Fibroblast of skin of right quadriceps (primary cell): ENCODE data around the gene HEXD.
"Not testable (repeated sequence)": the region's sequence is repeated elsewhere in the genome, so short reads cannot be mapped to it uniquely, and the experiment has no call there.

ENCODE experiments used
- DNase-seq: peaks from one replicate; pipeline ENCODE4 v3.0.0-alpha.2; 2013

The HEXD gene

GRCh38 chr17:82397449-82398335 lies 20.5 kb upstream of the HEXD start:
- no peak for DNase-seq

DNA sequence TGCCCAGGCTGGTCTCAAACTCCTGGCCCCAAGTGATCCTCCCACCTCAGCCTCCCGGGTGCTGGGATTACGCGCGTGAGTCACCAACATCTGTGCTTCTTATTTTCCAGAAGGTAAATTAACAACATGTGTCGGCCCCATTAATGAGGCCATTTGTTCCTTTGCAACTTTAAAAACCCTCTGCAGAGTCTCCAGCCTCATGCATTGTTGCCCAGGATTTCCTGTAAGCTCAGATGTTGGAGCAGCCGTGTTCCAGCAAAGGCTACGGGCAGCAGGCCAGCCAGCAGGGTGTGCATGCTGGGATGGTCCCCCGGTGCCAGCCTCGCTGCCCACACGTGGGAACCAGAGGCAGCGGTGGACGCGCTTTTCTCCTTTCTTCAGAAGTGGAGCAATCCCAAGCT lies 19.1 kb upstream of the HEXD start:
- DNase-seq = peak; percentile 96

DNA sequence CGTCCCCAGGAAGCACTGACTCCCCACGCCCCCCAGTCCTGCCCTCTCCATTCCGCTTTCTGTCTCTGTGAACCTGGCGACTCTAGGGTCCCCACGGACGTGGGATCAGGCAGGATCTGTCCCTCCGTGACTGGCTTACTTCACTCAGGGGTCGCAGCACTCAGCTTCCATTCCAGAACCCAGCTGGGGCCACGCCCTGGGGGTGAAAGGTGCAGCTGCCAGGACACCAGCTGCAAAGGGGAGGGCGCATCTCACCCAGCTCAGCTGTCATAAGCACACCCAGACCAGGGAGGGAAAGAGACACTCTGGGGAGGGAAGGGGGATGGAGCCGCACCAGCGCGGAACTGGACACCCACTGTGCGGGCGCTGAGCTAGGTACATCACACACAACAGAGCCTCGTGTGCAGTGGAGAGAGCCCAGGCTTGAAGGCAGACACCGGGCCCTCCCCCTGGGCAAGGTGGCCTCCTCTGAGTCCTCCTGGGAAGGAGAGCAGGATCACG lies 18.5 kb upstream of the HEXD start:
- DNase-seq = no peak

GRCh38 chr17:82400206-82400605 lies 17.9 kb upstream of the HEXD start:
- DNase-seq = peak; percentile 28

GRCh38 chr17:82400830-82401229 lies 17.3 kb upstream of the HEXD start:
- peak; percentile 35 for DNase-seq

GRCh38 chr17:82402865-82403264 lies 15.3 kb upstream of the HEXD start:
- no peak for DNase-seq

GRCh38 chr17:82403662-82404660 lies 14.2 kb upstream of the HEXD start:
- DNase-seq = no peak

- no peak for DNase-seq
Observed at GRCh38 chr17:82405051-82405450, 13.1 kb upstream of the HEXD start.

DNA sequence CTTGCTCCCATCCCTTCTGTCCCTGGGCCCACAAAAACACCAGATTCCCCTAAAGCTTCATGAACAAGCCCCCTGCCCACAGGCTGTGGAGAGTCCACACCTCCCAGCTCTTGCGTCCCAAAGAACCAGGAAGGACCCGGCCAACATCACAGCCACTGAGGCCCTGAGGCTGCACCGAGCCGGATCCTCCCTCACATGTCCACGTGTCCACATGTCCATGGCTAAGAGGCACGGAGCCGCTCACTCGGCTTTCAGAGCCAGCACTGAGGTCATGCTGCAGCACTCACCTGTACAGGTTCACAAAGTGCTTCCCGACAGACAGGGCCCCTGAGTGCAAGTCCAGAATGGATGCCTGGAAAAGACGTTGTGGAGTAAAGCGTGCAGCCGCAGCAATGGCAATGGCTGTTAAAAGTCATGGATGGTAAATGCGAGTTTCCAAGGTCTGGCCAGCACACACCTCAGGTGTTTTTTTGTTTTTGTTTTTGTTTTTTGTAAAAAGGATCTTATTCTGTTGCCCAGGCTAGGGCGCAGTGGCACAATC lies 11.9 kb upstream of the HEXD start:
- no peak for DNase-seq

DNA sequence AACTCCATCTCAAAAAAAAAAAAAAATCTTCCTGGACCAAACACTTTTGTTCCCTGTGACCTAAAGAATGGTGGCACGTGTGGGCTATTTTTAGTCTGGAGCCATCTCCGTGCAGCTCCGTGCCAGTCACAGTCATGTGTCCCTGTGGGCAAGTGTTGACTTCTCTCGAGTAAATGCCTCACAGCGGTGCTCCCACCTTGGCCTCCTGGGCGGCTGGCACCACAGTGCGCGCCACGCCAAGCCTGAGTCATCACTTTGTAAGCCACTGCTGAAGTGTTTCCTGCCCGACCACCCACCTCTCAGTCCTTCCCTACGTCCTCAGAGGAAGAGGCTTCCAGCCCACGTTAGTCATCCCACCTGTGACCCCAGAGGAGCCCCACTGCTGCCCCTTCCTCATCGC lies 10.9 kb upstream of the HEXD start:
- no peak for DNase-seq

- DNase-seq = no peak
Observed at GRCh38 chr17:82408288-82408937, 9.7 kb upstream of the HEXD start.

DNA sequence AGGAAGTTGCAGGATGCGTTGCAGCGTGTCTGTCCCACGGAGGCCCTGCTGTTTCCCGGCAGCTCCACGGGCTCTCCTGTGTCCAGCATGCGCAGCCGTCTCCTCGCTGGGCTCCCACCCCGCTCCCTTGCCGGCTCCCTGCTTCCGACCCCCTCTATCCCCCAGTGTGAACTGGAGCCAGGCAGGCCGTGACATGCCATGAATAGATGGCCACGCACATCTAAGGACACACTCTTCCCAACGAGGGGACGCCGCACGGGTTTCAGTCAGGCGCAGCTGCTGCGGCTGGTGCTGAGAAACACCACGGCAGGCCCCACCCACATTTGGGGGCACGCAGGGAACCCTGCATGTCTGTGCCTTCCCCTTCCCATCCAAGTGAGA lies 9.2 kb upstream of the HEXD start:
- no peak for DNase-seq

DNA sequence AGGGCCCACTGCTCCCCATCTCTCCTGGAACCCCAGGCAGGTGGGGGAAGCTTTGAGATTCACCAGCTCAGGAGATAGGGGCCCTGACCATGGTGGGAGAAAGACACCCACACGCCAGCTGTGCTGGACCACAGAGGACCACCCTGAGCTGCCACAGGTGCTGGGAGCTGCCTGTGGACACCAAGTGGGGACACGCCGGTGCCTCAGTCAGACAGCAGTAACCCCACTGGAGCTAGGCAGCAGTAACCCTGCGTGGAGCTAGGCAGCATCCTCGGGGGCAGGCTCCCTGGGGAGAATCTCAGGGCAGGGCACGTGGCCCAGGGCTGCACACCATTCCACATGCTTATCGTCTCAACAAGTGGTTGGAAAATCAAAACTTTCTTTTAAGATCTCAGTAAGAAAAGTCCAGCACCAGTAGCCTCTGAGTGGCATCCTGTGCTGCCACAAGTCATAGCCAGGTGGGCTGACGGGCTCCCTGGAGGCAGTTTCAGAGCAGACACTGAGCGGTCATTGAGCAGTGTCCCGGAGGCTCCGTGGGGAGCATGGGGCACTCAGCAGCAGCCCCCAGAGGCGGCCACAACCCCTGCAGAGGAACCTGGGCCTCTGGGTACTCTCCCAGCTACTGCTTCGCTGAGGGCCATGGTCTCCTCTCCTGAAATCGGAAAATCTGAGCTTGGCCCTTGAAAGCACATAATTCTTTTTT lies 8.0 kb upstream of the HEXD start:
- no peak for DNase-seq

- no peak for DNase-seq
Observed at GRCh38 chr17:82411396-82412053, 6.6 kb upstream of the HEXD start.

DNA sequence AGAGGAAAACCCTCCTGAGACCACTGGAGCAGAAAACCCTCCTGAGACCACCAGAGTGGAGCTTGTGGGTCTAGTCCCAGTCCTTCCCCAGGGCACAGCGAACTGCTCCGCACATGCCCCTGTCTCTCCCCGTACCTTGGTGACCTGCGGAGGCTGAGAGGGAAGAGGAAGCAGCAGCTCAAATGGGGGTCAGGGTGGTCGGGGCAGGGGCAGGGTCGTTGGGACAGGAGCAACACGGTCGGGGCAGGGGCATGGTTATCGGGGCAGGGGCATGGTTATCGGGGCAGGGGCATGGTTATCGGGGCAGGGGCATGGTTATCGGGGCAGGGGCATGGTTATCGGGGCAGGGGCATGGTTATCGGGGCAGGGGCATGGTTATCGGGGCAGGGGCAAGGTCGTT lies 6.1 kb upstream of the HEXD start:
- not testable (repeated sequence) for DNase-seq

DNA sequence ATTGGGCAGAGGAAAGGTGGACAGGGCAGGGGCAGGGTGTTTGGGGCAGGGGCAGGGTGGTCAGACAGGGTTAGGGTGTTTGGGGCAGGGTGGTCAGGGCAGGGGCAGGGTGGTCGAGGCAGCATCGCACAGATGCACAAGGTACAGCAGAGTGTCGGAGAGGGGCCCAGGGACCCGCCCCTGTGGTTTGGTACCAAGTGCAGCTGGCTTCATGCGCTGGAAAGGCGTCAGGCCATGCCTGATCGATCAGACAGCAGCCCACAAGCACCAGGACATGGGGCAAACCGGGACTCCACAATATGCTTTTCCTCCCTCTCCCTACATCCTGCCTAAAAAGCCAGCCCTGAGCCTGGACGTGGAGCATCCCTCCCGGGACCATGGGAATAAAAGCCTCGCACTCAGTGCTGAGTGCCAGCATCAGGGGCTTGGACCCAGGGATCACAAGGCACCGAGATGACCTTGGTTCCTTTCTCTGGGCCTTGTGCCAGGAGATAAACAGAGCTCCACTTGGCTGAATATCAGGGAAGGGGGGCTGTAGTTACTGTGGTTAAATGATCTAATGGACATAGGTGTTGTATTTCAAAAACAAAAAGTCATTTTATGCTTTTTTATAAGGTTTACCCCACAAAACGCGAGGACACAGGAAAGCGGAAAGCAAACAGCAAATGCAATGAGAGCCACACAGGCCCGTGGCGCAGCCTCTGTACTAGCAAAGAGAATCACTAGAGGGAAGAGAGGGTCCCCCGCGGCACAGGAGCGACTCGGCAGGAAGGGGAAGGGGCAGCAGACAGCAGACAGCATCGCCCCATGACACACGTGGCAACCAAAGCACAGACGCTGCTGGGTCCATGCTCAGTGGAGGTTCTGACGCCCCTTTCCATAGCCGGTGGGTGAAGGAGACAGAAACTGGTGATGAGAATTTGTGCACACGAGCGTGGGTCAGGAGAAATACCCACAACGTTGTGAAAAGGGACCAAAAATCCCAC lies 5.3 kb upstream of the HEXD start:
- no peak for DNase-seq

DNA sequence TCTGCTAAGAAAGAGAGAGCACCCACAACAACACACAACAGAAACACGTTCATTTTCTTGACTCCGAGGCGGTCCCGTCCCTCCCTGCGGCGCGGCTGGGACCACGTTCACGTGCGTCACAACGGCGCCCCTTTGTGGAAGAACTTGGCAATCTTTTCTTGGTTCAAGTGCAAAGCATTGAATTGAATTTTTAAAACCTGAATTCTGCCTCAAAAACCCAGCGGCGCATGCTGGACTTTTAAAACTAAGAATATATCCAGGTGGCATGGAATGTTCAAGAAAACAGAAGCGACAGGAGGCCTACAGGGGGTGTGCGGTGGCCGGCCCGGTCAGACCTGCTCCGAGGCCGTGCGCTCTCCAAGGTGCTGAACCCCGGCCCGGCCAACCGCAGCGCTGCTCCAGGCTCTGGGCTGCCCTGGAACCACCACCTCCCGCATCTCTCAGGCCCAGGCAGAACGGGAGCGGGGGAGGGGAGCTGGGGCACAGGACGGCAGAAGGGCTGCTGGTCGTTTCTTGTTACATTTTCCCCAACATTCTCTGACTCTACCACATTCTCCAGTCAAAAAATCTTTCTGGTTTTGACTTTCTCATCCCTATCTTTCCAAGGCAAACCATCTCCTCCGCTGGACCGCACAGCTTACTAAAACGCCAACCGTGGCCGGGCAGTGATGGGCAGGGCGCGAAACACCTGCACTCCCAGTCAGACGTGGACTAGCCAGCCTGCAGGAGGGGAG lies 3.4 kb upstream of the HEXD start:
- DNase-seq = peak; percentile 66

DNA sequence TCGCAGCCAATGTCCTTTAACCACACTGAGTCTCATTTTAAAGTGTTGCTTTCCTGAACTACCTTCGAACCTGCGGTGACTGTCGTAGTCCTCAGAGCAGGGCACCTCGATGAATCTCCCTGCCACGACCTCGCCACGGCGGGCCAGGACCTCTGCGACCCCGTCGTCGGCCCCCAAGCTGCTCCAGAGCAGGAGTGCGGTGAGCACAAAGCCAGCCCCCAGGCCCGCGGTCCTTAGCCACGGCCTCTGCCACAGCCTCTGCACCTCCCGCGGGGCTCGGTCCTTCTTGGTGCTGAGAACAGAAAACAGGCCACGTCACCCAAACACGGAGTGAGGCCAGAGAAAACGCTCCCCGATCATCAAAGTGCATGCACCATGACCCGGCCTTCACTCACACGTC lies 2.8 kb upstream of the HEXD start:
- no peak for DNase-seq

DNA sequence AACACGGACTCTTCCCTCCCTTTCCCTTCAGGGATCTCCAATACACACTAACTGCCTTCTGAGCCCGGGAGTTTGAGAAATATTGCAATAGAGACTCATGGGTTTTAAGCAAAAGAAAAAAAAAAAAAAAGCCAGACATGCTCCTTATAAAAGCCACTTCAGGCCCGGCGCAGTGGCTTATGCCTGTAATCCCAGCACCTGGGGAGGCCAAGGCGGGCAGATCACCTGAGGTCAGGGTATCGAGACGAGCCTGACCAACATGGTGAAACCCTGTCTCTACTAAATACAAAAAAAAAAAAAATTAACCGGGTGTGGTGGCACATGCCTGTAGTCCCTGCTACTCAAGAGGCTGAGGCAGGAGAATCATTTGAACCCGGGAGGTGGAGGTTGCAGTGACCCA lies 2.4 kb upstream of the HEXD start:
- no peak for DNase-seq

- DNase-seq = no peak
Observed at GRCh38 chr17:82416264-82416663, 1.9 kb upstream of the HEXD start.
